Measurements from ENCODE around the gene ERBB4. TPM values are rescaled to one million over a fixed set of nuclear protein-coding genes. Genes with fewer than 3 reads are reported as not detected.
A peak's percentile ranks its signal among the peaks of the same experiment; 100 is the strongest.

ERBB4 gene
- total and polyA plus RNA-seq, 2 of the 8 experiments (the other 6 are each of a cell fraction or from before 2014, with no cell fraction given): 0.34 to 1.3 TPM

DNA sequence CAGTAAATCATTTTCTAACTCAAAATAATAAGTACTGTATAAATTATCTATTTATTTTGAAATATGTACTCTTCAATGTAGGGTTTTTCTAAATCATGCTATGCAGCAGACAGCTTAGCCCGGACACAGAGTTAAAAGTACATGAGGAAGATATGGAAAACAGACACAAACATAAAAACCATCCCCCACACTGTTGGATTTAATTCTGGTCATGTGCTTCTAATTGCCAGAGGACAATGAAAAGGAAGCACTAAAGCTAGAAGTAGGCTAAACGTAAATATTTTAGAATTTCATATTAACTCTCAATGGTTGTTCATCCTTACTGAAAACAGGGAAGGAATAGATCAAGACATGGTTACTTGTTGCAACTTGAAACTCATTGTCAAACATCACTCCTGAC lies 420.7 kb downstream of the ERBB4 start:
- H2BK5ac ChIP-seq (ENCODE audit: low read depth, low read length): no peak overlapping the region
- H4K5ac ChIP-seq (ENCODE audit: insufficient read length, low read depth, low read length): no peak overlapping the region
- H3K56ac ChIP-seq (replicated peaks; ENCODE audit: insufficient read length, low read depth, low read length): no peak overlapping the region
- peak overlapping the region in 1 of 2 experiments; percentile 35; a peak in 2 of 4 replicates for H3K4me2 ChIP-seq (ENCODE audit: insufficient read depth in 1 of 2, low read depth in 2 of 2, low read length in 2 of 2)
- no peak overlapping the region for H3K4ac ChIP-seq (replicated peaks; ENCODE audit: insufficient read length, low read depth, low read length)
- no peaks in the 10 kb centered on the region for H3K27me3 ChIP-seq (replicated peaks in 1 of 4; ENCODE audit: control insufficient read depth in 3 of 4, extremely low read depth in 1 of 4, insufficient read depth in 3 of 4, low read length in 3 of 4)
- no peaks in the 10 kb centered on the region for H4K20me1 ChIP-seq (replicated peaks in 1 of 2; ENCODE audit: control insufficient read depth in 1 of 2, insufficient read depth in 2 of 2, low read length in 2 of 2)
- no peaks in the 10 kb centered on the region for H3K79me2 ChIP-seq (ENCODE audit: control insufficient read depth in 1 of 2, insufficient read depth in 2 of 2, low read length in 2 of 2)
- H3K27ac ChIP-seq (ENCODE audit: low read depth, low read length): no peak overlapping the region
- H2BK20ac ChIP-seq (ENCODE audit: low read length): no peak overlapping the region
- no peaks in the 10 kb centered on the region for H3K79me1 ChIP-seq (ENCODE audit: low read depth, low read length)
- POLR2A ChIA-PET (ENCODE audit: partially characterized antibody): no interaction called here
- H3K14ac ChIP-seq (ENCODE audit: insufficient read length): no peak overlapping the region
- no peak overlapping the region for H2BK15ac ChIP-seq (ENCODE audit: low read length)
- H4K8ac ChIP-seq (ENCODE audit: extremely low read depth, insufficient read depth, low read length): no peak overlapping the region
- no peak overlapping the region for H3K4me3 ChIP-seq (ENCODE audit: extremely low read depth in 1 of 4, insufficient read depth in 2 of 4, low read depth in 3 of 4, low read length in 4 of 4)
- DNase-seq (ENCODE audit: low read depth in 1 of 2, low spot score in 2 of 2) (no peak), FAIRE-seq (no peak)
- CTCF ChIA-PET (ENCODE audit: partially characterized antibody): no interaction called here
- H2AFZ ChIP-seq (ENCODE audit: low read length): peak overlapping the region; percentile 97
- H3K23ac ChIP-seq (ENCODE audit: insufficient read length): no peak overlapping the region
- peak overlapping the region in 1 of 4 experiments; percentile 34; a peak in 2 of 7 replicates for H3K9ac ChIP-seq (replicated peaks in 1 of 4; ENCODE audit: extremely low read depth in 1 of 4, low read depth in 3 of 4, low read length in 3 of 4)
- no peak overlapping the region for H3K18ac ChIP-seq (ENCODE audit: extremely low read depth, low read length)
- H3K4me1 ChIP-seq (replicated peaks in 1 of 4; ENCODE audit: control insufficient read depth in 3 of 4, insufficient read depth in 4 of 4, low read length in 3 of 4): peaks cover 0 to 4% (median 0%) of the 10 kb centered on the region in 4 experiments; a peak in 3 of 7 replicates
- 73% methylated on average over 2 of the region's 2 CpGs; no CpG with 5 or more reads in 1 of the 2 experiments for WGBS, 2 experiments (ENCODE audit: extremely low coverage in 1 of 2, insufficient coverage in 1 of 2, insufficient read length in 1 of 2, insufficient replicate concordance in 2 of 2, low coverage in 1 of 2, low lambda C conversion rate in 2 of 2, missing lambda C conversion rate in 1 of 2)
- H2AK5ac ChIP-seq (ENCODE audit: low read depth, low read length): no peak overlapping the region
- H4K91ac ChIP-seq (replicated peaks; ENCODE audit: insufficient read length, low read length): no peak overlapping the region
- TF ChIP-seq SIRT6 (IDR thresholded peaks at IDR 0.05; ENCODE audit: low read length) (no peak), TBP (IDR thresholded peaks at IDR 0.05; ENCODE audit: low read depth, low read length) (no peak), TEAD4 (IDR thresholded peaks at IDR 0.05; ENCODE audit: low read depth, low read length) (no peak), SUZ12 (IDR thresholded peaks at IDR 0.05; ENCODE audit: low read length) (no peak), POU5F1 (IDR thresholded peaks at IDR 0.05; ENCODE audit: low read depth, low read length) (no peak), SAP30 (IDR thresholded peaks at IDR 0.05; ENCODE audit: insufficient read depth, insufficient replicate concordance, low read length) (no peak), RFX5 (IDR thresholded peaks at IDR 0.05; ENCODE audit: borderline replicate concordance, low read depth, low read length) (no peak), CTBP2 (IDR thresholded peaks at IDR 0.05; ENCODE audit: borderline replicate concordance, insufficient read depth, insufficient read length, low read length) (no peak), PHF8 (conservative IDR thresholded peaks at IDR 0.05; ENCODE audit: low read depth, low read length) (no peak), RAD21 (IDR thresholded peaks at IDR 0.05 in 1 of 2, conservative IDR thresholded peaks at IDR 0.05 in 1 of 2; ENCODE audit: low read depth in 2 of 2, low read length in 2 of 2) (no peak)
- H2BK120ac ChIP-seq (replicated peaks; ENCODE audit: low read depth, low read length): no peak overlapping the region
- no peaks in the 10 kb centered on the region for H3K23me2 ChIP-seq (ENCODE audit: low read depth, low read length)
- no peaks in the 10 kb centered on the region for H3K36me3 ChIP-seq (ENCODE audit: control insufficient read depth in 2 of 4, insufficient read depth in 4 of 4, low read length in 3 of 4)
- H3K9me3 ChIP-seq (ENCODE audit: insufficient read depth in 2 of 2, low read depth in 1 of 2, low read length in 1 of 2): no peaks in the 10 kb centered on the region
- H2BK12ac ChIP-seq (ENCODE audit: low read depth, low read length): no peak overlapping the region
